HEK293 (cell line): ENCODE data around the gene SLC35G6.

ENCODE experiments used
- GLIS1 ChIP-seq: fragments of 450-650 bp; formaldehyde crosslinking; IDR thresholded peaks from 2 replicates; pipeline ENCODE4 v1.5.1; 2016; ENCODE audit warnings: missing biosample characterization, missing genetic modification characterization
- GLIS2 ChIP-seq: fragments of 450-650 bp; formaldehyde crosslinking; IDR thresholded peaks from 2 replicates; pipeline ENCODE4 v1.5.1; 2016; ENCODE audit warnings: missing biosample characterization, missing genetic modification characterization
- KLF8 ChIP-seq: fragments of 450-650 bp; formaldehyde crosslinking; IDR thresholded peaks from 2 replicates; pipeline ENCODE4 v1.5.1; 2016; ENCODE audit warnings: missing biosample characterization, missing genetic modification characterization
- OVOL3 ChIP-seq: fragments of 450-650 bp; formaldehyde crosslinking; IDR thresholded peaks from 2 replicates; pipeline ENCODE4 v1.5.1; 2016; ENCODE audit warnings: missing biosample characterization, missing genetic modification characterization
- PRDM1 ChIP-seq: fragments of 450-650 bp; formaldehyde crosslinking; IDR thresholded peaks from 2 replicates; pipeline ENCODE4; 2016; ENCODE audit warnings: missing biosample characterization, missing genetic modification characterization
- TCF7L2 ChIP-seq: IDR thresholded peaks from 2 replicates; pipeline ENCODE4 v1.6.1; 2011; ENCODE audit warnings: low read depth, mild to moderate bottlenecking, inconsistent platforms, low read length, moderate library complexity, borderline replicate concordance
- WT1 ChIP-seq: fragments of 450-650 bp; formaldehyde crosslinking; IDR thresholded peaks from 2 replicates; pipeline ENCODE4 v1.5.1; 2016; ENCODE audit warnings: missing biosample characterization, missing genetic modification characterization
- ZBTB1 ChIP-seq: fragments of 450-650 bp; formaldehyde crosslinking; IDR thresholded peaks from 2 replicates; pipeline ENCODE4 v1.5.1; 2016; ENCODE audit warnings: missing biosample characterization, missing genetic modification characterization
- ZBTB48 ChIP-seq: fragments of 450-650 bp; formaldehyde crosslinking; IDR thresholded peaks from 2 replicates; pipeline ENCODE4 v1.5.1; 2016; ENCODE audit warnings: missing biosample characterization, missing genetic modification characterization
- ZFHX2 ChIP-seq: fragments of 450-650 bp; formaldehyde crosslinking; conservative IDR thresholded peaks from 2 replicates; pipeline ENCODE4 v1.5.1; 2016; ENCODE audit warnings: missing biosample characterization, missing genetic modification characterization
- ZFP69B ChIP-seq: fragments of 450-650 bp; formaldehyde crosslinking; IDR thresholded peaks from 2 replicates; pipeline ENCODE4 v1.5.1; 2016; ENCODE audit warnings: missing biosample characterization, missing genetic modification characterization
- ZNF174 ChIP-seq: fragments of 450-650 bp; formaldehyde crosslinking; IDR thresholded peaks from 2 replicates; pipeline ENCODE4 v1.5.0; 2017; ENCODE audit warnings: missing biosample characterization, mild to moderate bottlenecking, missing genetic modification characterization
- ZNF324 ChIP-seq: fragments of 450-650 bp; formaldehyde crosslinking; IDR thresholded peaks from 2 replicates; pipeline ENCODE4 v1.5.1; 2016; ENCODE audit warnings: missing biosample characterization, missing genetic modification characterization
- ZNF341 ChIP-seq: fragments of 450-650 bp; formaldehyde crosslinking; IDR thresholded peaks from 2 replicates; pipeline ENCODE4; 2016; ENCODE audit warnings: low read depth, missing biosample characterization, missing genetic modification characterization
- ZNF501 ChIP-seq: fragments of 450-650 bp; formaldehyde crosslinking; IDR thresholded peaks from 2 replicates; pipeline ENCODE4 v1.5.1; 2016; ENCODE audit warnings: missing biosample characterization, missing genetic modification characterization
- ZNF530 ChIP-seq: fragments of 450-650 bp; formaldehyde crosslinking; IDR thresholded peaks from 2 replicates; pipeline ENCODE4 v1.5.1; 2016; ENCODE audit warnings: low read depth, missing biosample characterization, missing genetic modification characterization
- ZNF561 ChIP-seq: fragments of 450-650 bp; IDR thresholded peaks from 2 replicates; pipeline ENCODE4 v1.5.1; 2018; ENCODE audit warnings: missing biosample characterization, missing genetic modification characterization, borderline replicate concordance
- ZNF596 ChIP-seq: fragments of 450-650 bp; IDR thresholded peaks from 2 replicates; pipeline ENCODE4 v1.5.0; 2018; ENCODE audit warnings: missing biosample characterization, mild to moderate bottlenecking, missing genetic modification characterization, moderate library complexity
- ZNF777 ChIP-seq: fragments of 450-650 bp; formaldehyde crosslinking; IDR thresholded peaks from 2 replicates; pipeline ENCODE4 v1.5.1; 2017; ENCODE audit warnings: missing biosample characterization, missing genetic modification characterization, borderline replicate concordance
- ZNF837 ChIP-seq: fragments of 450-650 bp; formaldehyde crosslinking; IDR thresholded peaks from 2 replicates; pipeline ENCODE4 v1.5.1; 2016; ENCODE audit warnings: missing biosample characterization, missing genetic modification characterization
- ZNF843 ChIP-seq: fragments of 450-650 bp; formaldehyde crosslinking; IDR thresholded peaks from 2 replicates; pipeline ENCODE4 v1.5.1; 2016; ENCODE audit warnings: missing biosample characterization, missing genetic modification characterization
- TF ChIP-seq, protein P1 (sequence below): fragments of 450-650 bp; formaldehyde crosslinking; IDR thresholded peaks from 2 replicates; pipeline ENCODE4 v1.5.1; 2016; ENCODE audit warnings: missing biosample characterization, missing genetic modification characterization
- TF ChIP-seq, protein P2 (sequence below): fragments of 450-650 bp; formaldehyde crosslinking; conservative IDR thresholded peaks from 2 replicates; pipeline ENCODE4 v1.5.1; 2016; ENCODE audit warnings: low read depth, missing biosample characterization, missing genetic modification characterization
- TF ChIP-seq, protein P3 (sequence below): sonication (generic); formaldehyde crosslinking; IDR thresholded peaks from 2 replicates; pipeline ENCODE4 v1.8.1; 2022; ENCODE audit warnings: mild to moderate bottlenecking, moderate library complexity, missing genetic modification reagents
- TF ChIP-seq, protein P4 (sequence below): fragments of 450-650 bp; formaldehyde crosslinking; IDR thresholded peaks from 2 replicates; pipeline ENCODE4 v1.5.1; 2017; ENCODE audit warnings: missing biosample characterization, mild to moderate bottlenecking, missing genetic modification characterization, moderate library complexity
- TF ChIP-seq, protein P5 (sequence below): fragments of 450-650 bp; formaldehyde crosslinking; optimal IDR thresholded peaks from 2 replicates; pipeline ENCODE3; 2016; ENCODE audit warnings: missing biosample characterization, mild to moderate bottlenecking, missing genetic modification characterization
- TF ChIP-seq, protein P6 (sequence below): fragments of 450-650 bp; formaldehyde crosslinking; IDR thresholded peaks from 2 replicates; pipeline ENCODE4 v1.5.1; 2016; ENCODE audit warnings: missing biosample characterization, missing genetic modification characterization

SLC35G6 gene

DNA sequence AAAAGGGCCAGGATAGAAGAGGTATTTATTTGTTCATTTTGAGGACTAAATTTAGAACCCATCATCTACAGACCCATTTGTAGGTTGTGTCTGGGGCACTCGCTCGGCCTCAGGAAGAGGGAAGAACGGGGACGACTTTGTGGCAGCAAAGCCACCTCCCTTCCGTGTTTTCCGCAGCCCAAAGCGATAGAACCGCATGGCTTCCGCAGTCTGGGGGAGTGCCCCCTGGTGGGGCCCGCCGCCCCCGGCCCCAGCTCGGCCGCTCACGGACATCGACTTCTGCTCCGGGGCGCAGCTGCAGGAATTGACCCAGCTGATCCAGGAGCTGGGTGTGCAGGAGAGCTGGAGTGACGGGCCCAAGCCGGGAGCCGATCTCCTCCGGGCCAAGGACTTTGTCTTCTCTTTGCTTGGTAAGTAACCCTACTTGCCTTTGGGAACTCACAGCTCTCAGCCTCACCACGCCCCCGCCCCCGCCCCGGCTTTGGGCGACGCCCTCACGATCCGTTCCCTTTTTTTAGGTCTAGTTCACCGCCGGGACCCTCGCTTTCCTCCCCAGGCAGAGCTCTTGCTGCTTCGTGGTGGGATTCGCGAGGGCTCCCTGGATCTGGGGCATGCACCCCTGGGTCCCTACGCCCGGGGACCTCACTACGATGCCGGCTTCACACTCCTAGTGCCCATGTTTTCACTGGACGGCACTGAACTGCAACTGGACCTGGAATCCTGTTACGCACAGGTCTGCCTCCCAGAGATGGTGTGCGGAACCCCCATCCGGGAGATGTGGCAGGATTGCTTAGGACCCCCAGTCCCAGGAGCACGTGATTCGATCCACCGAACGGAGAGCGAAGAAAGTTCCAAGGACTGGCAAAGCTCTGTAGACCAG is 45.3 kb upstream of the SLC35G6 start (continued):
- TF ChIP-seq ZNF501 (tag by site-specific recombination) (0 out of 2 replicates have a peak, but pooled peaks have one; percentile 52), ZNF561 (tag by site-specific recombination) (no peak; the same call in 1 of the 2 replicates), ZNF324 (peak; percentile 14; the same call in 1 of the 2 replicates), GLIS2 (tag by site-specific recombination) (peak; percentile 78), OVOL3 (tag by site-specific recombination) (no peak), ZNF530 (no peak), WT1 (tag by site-specific recombination) (no peak; the same call in 1 of the 2 replicates), ZFP69B (tag by site-specific recombination) (peak; percentile 90), ZNF843 (tag by site-specific recombination) (no peak), ZNF837 (no peak), ZNF341 (tag by site-specific recombination) (peak; percentile 29; the same call in 1 of the 2 replicates), GLIS1 (tag by site-specific recombination) (peak; percentile 16; the same call in 1 of the 2 replicates), ZBTB1 (tag by site-specific recombination) (no peak), ZNF174 (tag by site-specific recombination) (no peak), TCF7L2 (no peak), ZFHX2 (tag by site-specific recombination) (peak; percentile 53; the same call in 1 of the 2 replicates), KLF8 (peak; percentile 77), ZBTB48 (no peak), ZNF777 (tag by site-specific recombination) (no peak), ZNF596 (no peak), PRDM1 (tag by site-specific recombination) (no peak)
- TF ChIP-seq, protein P1, sequence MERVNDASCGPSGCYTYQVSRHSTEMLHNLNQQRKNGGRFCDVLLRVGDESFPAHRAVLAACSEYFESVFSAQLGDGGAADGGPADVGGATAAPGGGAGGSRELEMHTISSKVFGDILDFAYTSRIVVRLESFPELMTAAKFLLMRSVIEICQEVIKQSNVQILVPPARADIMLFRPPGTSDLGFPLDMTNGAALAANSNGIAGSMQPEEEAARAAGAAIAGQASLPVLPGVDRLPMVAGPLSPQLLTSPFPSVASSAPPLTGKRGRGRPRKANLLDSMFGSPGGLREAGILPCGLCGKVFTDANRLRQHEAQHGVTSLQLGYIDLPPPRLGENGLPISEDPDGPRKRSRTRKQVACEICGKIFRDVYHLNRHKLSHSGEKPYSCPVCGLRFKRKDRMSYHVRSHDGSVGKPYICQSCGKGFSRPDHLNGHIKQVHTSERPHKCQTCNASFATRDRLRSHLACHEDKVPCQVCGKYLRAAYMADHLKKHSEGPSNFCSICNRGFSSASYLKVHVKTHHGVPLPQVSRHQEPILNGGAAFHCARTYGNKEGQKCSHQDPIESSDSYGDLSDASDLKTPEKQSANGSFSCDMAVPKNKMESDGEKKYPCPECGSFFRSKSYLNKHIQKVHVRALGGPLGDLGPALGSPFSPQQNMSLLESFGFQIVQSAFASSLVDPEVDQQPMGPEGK (tag by site-specific recombination) = peak; percentile 86
- TF ChIP-seq, protein P2, sequence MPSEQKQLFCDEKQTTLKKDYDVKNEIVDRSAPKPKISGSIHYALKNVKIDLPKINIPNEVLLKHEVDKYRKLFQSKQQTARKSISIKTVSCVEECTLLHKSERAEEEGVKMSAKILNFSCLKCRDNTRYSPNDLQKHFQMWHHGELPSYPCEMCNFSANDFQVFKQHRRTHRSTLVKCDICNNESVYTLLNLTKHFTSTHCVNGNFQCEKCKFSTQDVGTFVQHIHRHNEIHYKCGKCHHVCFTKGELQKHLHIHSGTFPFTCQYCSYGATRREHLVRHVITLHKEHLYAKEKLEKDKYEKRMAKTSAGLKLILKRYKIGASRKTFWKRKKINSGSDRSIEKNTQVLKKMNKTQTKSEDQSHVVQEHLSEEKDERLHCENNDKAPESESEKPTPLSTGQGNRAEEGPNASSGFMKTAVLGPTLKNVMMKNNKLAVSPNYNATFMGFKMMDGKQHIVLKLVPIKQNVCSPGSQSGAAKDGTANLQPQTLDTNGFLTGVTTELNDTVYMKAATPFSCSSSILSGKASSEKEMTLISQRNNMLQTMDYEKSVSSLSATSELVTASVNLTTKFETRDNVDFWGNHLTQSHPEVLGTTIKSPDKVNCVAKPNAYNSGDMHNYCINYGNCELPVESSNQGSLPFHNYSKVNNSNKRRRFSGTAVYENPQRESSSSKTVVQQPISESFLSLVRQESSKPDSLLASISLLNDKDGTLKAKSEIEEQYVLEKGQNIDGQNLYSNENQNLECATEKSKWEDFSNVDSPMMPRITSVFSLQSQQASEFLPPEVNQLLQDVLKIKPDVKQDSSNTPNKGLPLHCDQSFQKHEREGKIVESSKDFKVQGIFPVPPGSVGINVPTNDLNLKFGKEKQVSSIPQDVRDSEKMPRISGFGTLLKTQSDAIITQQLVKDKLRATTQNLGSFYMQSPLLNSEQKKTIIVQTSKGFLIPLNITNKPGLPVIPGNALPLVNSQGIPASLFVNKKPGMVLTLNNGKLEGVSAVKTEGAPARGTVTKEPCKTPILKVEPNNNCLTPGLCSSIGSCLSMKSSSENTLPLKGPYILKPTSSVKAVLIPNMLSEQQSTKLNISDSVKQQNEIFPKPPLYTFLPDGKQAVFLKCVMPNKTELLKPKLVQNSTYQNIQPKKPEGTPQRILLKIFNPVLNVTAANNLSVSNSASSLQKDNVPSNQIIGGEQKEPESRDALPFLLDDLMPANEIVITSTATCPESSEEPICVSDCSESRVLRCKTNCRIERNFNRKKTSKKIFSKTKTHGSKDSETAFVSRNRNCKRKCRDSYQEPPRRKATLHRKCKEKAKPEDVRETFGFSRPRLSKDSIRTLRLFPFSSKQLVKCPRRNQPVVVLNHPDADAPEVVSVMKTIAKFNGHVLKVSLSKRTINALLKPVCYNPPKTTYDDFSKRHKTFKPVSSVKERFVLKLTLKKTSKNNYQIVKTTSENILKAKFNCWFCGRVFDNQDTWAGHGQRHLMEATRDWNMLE (tag by site-specific recombination) = no peak
- TF ChIP-seq, protein P3, sequence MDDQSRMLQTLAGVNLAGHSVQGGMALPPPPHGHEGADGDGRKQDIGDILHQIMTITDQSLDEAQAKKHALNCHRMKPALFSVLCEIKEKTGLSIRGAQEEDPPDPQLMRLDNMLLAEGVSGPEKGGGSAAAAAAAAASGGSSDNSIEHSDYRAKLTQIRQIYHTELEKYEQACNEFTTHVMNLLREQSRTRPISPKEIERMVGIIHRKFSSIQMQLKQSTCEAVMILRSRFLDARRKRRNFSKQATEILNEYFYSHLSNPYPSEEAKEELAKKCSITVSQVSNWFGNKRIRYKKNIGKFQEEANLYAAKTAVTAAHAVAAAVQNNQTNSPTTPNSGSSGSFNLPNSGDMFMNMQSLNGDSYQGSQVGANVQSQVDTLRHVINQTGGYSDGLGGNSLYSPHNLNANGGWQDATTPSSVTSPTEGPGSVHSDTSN (CRISPR knock-in tag) = no peak
- TF ChIP-seq, protein P4, sequence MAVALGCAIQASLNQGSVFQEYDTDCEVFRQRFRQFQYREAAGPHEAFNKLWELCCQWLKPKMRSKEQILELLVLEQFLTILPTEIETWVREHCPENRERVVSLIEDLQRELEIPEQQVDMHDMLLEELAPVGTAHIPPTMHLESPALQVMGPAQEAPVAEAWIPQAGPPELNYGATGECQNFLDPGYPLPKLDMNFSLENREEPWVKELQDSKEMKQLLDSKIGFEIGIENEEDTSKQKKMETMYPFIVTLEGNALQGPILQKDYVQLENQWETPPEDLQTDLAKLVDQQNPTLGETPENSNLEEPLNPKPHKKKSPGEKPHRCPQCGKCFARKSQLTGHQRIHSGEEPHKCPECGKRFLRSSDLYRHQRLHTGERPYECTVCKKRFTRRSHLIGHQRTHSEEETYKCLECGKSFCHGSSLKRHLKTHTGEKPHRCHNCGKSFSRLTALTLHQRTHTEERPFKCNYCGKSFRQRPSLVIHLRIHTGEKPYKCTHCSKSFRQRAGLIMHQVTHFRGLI (tag by site-specific recombination) = no peak
- TF ChIP-seq, protein P5, sequence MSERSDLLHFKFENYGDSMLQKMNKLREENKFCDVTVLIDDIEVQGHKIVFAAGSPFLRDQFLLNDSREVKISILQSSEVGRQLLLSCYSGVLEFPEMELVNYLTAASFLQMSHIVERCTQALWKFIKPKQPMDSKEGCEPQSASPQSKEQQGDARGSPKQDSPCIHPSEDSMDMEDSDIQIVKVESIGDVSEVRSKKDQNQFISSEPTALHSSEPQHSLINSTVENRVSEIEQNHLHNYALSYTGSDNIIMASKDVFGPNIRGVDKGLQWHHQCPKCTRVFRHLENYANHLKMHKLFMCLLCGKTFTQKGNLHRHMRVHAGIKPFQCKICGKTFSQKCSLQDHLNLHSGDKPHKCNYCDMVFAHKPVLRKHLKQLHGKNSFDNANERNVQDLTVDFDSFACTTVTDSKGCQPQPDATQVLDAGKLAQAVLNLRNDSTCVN (tag by site-specific recombination) = peak; percentile 33
- TF ChIP-seq, protein P6, sequence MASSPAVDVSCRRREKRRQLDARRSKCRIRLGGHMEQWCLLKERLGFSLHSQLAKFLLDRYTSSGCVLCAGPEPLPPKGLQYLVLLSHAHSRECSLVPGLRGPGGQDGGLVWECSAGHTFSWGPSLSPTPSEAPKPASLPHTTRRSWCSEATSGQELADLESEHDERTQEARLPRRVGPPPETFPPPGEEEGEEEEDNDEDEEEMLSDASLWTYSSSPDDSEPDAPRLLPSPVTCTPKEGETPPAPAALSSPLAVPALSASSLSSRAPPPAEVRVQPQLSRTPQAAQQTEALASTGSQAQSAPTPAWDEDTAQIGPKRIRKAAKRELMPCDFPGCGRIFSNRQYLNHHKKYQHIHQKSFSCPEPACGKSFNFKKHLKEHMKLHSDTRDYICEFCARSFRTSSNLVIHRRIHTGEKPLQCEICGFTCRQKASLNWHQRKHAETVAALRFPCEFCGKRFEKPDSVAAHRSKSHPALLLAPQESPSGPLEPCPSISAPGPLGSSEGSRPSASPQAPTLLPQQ (tag by site-specific recombination) = peak; percentile 89
